Measurements from ENCODE around the gene GLDC.
A peak's percentile ranks its signal among the peaks of the same experiment; 100 is the strongest.

- TF ChIP-seq CTCF (IDR thresholded peaks at IDR 0.05): no peak
- TF ChIP-seq E2F4 (CRISPR knock-in tag; IDR thresholded peaks at IDR 0.05; ENCODE audit: borderline replicate concordance, low read depth): no peak
- TF ChIP-seq MLX (CRISPR knock-in tag; IDR thresholded peaks at IDR 0.05): no peak
- no peak for TF ChIP-seq NR2C2 (CRISPR knock-in tag; IDR thresholded peaks at IDR 0.05)
- TF ChIP-seq JUN (CRISPR knock-in tag; IDR thresholded peaks at IDR 0.05): peak; percentile 37; the same call in 1 of the 2 replicates
- TF ChIP-seq FOXP1 (CRISPR knock-in tag; IDR thresholded peaks at IDR 0.05; ENCODE audit: borderline replicate concordance): 0 out of 2 replicates have a peak, but pooled peaks have one; percentile 30
- no peak for TF ChIP-seq CREB1 (CRISPR knock-in tag; IDR thresholded peaks at IDR 0.05)
- no peak for TF ChIP-seq SMAD3 (CRISPR knock-in tag; IDR thresholded peaks at IDR 0.05; ENCODE audit: borderline replicate concordance)
- TF ChIP-seq PREB (CRISPR knock-in tag; IDR thresholded peaks at IDR 0.05; ENCODE audit: borderline replicate concordance): peak; percentile 52; the same call in 1 of the 2 replicates
- TF ChIP-seq KAT7 (CRISPR knock-in tag; IDR thresholded peaks at IDR 0.05; ENCODE audit: borderline replicate concordance): peak; percentile 97; the same call in 1 of the 2 replicates
- no peak for TF ChIP-seq ZNF263 (CRISPR knock-in tag; IDR thresholded peaks at IDR 0.05; ENCODE audit: low read depth)
- no peak for TF ChIP-seq HMGA2 (CRISPR knock-in tag; IDR thresholded peaks at IDR 0.05)
- peak; percentile 47 for TF ChIP-seq USF2 (CRISPR knock-in tag; IDR thresholded peaks at IDR 0.05)
- no peak for TF ChIP-seq NR1H2 (CRISPR knock-in tag; IDR thresholded peaks at IDR 0.05)
These were observed at the start of gene GLDC for GRCh38 chr9:6645355-6646292.

All from WTC11 (cell line).